Umbilical cord (tissue), 2 donors: ENCODE results near the gene MPEG1. TPM values are rescaled to one million over a fixed set of nuclear protein-coding genes. Genes with fewer than 3 reads are reported as not detected.
A peak's percentile ranks its signal among the peaks of the same experiment; 100 is the strongest.

Experiments
- DNase-seq: peaks from one replicate; pipeline ENCODE4 v3.0.0-alpha.2; 2015; ENCODE audit warnings: low spot score
- total RNA-seq: library from RNA; depleted of rRNA; stranded (reverse); fragments of >200 nt; gene quantifications from one replicate; pipeline ENCODE4 v1.2.3, GENCODE V29; 2014; ENCODE audit warnings: low replicate concordance; ENCODE audit not compliant: insufficient read depth

MPEG1 gene
- 8.4 TPM for total RNA-seq

DNA sequence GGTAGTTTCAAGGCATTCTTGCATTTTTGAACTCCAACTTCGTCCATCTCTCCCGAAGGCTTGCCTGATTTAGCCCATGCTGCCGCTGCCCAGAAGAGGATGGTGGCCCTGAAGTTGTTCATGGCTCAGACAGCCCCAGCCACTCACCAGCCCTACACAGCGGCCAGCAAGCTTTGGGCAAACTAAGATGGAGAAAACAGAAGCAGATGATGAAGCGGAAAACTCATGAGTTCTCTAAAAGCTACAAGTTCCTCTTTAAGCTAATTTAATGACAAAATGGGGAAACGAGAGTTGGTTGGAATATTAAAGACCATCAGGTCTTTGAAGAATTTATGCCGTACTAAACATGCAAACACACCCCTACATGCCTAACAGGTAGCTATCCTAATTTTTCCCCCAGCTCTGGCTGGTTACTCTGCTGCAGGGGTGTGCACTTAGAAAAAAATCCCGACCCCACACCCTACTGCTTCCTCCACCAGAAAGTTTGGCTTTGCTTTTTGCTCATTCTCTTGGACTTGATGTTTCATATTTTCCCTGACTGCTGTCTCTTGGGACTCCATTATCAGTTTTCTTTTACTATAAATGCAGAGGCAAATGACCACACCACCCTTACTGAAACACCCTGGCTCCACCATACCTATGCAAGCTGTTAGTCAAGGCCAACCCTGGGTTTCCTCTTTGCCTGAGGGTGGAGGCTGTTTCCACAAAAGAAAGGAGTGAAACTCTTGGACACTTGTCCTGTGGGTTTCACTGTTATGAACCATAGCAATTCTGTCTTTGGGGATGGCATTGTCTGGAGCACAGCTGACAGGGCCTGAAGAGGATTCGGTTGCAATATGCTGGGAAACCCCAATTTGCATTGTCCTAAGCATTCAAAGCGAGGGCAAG, at the start of gene MPEG1:
Gene MPEG1, minus strand, starts transcription at position 184 of the 888 bp plus-strand sequence. Its CDS starts 62 bp downstream, at position 122.
- peak; percentile 31 for DNase-seq

DNA sequence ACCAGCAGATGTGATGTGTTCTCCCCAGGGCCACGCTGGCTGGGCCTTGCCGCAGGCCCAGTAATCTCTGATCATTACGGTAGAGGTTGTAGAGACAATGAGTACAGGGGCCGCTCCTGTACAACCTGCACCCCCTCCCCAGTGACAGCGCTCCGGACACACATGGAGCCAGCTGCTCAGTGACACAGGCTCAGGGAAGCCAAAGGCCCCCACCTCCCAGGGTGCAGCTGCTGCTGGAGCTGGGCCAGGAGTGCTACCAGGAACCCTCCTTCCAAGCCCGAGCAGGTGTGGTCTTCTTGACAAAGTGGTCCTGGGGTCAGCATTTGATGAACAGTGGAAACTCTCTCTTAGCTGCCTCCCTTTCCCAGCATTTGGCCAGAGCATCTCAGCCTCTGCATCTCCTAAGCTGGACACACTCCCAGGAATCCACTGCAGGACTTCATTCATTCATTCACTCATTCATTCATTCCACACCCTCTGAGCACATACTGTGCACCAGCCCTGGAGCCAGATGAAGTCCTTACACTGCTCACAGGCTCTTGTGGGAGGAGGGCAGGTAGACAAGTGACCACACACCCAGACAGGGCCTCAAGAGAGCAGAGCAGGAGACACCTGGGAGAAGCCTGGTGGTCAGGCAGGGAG, 49.6 kb upstream of the MPEG1 start:
- no peak for DNase-seq

GRCh38 chr11:59261150-59261549, 48.4 kb upstream of the MPEG1 start:
- no peak for DNase-seq

DNA sequence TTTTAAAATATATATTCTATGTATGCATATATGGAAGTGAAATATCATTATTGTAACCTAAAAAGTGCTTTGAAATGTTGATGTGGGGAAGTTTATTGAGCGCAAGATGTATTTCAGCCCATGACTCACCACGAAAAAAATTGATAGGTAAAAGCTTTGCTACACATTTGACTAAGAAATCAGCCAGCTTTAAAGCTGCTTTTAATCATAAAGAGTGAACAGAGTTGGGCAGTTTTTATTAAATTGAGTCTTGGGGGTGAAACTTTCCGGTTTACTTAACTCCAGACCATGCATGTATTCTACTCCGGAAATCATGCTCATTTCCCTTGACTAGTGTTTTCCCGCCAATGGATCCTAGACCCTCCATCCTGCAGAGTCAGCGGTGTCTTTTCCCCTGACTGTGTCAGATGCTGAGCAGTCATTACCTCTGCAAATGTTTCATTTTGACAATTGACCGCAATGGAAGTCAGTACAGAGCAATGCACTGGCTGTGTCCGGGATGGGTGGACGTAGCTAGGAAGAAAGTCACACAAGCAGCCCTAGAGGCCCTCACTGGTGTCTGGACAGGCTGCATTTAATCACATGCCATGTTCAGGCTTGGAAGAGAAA, 47.2 kb upstream of the MPEG1 start:
- DNase-seq = no peak

- DNase-seq = no peak
These were observed 46.3 kb upstream of the MPEG1 start for GRCh38 chr11:59259047-59259446.

DNA sequence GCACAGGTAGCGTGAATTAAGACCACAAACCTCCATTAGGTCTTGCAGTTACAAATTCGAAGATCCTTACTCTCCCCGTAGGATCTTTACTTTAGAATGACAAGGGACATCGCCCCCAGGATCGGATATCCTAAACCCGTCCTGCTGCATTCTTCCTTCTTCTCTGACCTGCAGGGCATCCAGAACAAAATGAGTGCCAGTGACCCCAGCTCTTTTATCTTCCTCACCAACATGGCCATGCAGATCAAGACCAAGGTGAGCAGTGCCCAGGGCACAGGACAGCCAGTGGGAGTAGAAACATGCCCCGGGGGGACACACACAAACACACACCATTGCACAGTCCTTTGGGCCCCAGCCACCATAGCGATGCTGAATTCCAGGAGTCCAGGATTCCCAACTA, 42.6 kb upstream of the MPEG1 start:
- no peak for DNase-seq

- DNase-seq = no peak
These were observed 41.6 kb upstream of the MPEG1 start for GRCh38 chr11:59254286-59254685.

- no peak for DNase-seq
These were observed 40.3 kb upstream of the MPEG1 start for GRCh38 chr11:59253001-59253400.

- DNase-seq = no peak
These were observed 36.8 kb upstream of the MPEG1 start for GRCh38 chr11:59249535-59249934.

GRCh38 chr11:59247531-59248227, 35.0 kb upstream of the MPEG1 start:
- DNase-seq = peak; percentile 57

DNA sequence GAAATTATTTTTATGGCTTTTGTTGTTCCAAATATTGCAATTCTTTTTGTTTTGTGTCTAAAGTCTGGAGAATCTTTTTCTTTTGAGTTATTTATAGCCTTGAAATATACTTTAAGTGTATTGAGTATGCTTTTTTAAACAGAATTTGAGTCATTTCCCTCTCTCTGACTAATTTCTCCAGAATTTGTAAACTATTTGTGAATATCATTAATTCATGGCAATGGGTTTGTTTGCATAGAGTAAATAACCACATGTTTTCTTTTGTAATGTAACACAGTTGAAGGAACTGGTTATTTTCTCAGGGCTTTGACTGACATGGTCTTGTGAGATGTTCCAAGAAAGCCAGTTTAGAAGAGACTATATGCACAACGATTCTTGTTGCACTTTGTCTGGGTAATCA, 30.9 kb upstream of the MPEG1 start:
- DNase-seq = no peak

DNA sequence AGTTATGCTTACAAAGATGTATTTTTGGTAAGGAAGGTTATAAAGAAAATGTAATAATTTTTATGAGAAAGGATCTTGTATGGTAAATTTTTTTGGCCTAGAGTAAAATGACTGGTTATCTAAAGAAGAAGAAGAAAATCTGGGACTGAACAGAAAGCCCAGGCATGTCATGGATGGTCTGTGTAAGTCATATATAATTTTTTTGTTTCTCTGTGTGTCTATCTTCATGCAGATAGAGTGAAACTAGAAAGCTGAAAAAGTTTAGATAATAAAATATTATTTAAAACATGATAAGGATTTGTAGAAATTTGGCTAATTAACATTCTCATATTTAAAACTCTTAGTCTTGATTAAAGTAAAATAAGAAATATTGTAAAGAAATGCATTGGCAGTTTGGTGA, 27.6 kb upstream of the MPEG1 start:
- DNase-seq = no peak

DNA sequence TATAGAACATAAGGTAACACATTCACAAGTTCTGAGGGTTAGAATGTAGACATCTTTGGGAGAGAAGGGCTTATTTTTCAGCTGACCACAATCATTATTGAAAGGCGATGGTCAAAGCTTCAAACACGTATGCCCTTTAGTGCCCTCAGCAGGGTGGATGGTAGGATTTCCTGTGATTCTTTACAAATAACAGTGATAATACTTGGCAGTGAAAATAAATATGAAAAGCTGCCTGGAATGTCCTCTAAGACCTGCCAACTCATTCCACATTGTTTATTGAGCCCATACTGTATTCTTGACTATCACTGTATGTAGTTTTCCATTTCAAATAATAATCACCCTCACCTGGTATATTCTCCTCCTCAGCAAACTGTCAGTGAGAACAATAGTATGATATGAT, 13.7 kb upstream of the MPEG1 start:
- no peak for DNase-seq

GRCh38 chr11:59225017-59225416, 12.3 kb upstream of the MPEG1 start:
- no peak for DNase-seq

DNA sequence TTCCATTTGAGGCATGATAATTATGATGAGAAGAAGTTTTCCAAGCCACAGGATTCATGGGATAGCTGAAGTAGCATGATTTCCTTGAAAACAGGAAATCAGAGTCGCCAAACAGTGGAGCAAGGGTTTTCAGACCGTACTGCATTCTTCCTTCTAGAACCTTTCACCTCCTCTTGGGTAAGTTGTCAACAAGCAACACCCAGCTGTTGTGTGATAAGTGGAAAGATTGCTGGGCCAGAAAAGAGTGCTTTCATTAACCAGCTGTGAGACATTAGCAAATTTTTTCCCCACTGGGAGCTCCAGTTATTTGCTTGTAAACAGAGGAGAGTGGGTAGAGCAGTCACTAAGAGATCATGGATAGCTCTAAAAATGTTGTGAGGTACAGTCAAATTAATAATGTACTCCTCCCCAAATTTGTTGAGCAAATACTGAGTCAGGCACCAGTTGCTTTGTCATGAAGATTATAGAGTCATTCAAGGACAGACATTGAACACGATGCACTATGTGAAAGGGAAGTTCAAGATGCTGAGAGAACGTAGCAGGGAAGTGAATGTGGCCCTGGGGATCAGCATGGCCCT, 11.7 kb upstream of the MPEG1 start:
- no peak for DNase-seq

GRCh38 chr11:59223611-59224010, 10.9 kb upstream of the MPEG1 start:
- DNase-seq = no peak

DNA sequence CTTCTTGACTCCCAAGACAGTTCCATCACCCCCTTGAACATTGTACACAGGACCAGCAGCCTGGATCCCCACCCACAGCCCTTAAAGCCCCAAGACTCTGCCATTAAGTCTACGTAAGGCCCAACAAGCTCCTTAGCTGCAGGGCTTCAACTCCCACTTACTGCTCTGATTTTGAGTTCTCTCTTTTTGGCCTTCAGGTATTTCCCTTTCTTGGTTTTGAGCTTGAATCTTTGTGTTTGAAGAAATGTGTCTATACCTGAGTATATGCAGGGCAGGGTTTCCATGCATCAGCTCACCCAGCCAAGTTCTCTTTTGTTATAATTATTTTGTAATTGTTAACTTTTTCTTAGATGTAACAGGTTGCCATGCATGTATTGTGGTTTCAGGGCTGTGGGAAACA, 10.4 kb upstream of the MPEG1 start:
- no peak for DNase-seq

DNA sequence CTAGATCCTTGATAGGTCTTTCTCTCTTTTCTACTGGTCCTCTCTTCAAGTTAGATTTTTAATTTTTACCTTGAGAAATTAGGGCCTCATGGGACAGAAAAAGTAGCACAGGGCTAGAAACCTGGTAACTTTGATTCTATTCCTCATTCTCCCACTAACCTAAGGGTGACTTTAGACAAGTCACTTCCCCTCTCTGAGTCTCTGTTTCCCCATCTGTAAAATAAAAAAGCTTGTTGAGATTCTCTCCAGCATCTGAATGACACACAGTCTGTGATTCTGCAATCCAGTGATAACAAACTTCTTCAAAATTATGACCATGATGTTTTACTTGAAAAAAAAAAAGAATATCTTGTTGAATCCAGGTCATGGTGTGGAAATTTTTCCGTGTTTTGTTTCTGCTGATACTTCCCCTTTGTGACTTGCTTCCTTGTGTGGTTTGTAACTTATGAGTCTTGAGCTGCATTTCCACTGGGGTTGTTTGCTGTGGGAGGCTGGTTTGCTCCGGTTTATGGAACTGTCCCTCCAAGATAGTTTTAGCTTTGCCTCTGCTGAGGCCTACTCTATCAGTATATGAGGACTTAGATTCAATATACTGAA, 9.8 kb upstream of the MPEG1 start:
- DNase-seq = no peak

DNA sequence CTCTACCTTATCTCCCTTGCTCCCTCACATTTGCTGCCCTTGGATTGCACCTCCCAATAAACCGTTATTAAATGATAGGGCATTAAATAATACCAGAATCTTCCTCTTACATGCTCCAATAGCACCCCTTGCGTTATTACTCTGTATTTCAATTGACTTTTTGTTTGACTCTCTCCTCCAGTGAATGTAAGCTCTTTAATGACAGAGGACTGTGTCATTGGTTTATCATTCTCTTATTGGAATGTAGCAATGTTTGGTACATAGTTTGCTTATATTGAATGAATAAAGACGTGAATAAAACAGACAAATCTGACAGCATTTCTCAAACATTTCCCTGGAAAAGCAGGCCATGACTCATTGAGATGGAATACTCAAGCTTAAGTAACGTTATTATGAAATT, 8.7 kb upstream of the MPEG1 start:
- no peak for DNase-seq

GRCh38 chr11:59219836-59220235, 7.1 kb upstream of the MPEG1 start:
- DNase-seq = no peak

DNA sequence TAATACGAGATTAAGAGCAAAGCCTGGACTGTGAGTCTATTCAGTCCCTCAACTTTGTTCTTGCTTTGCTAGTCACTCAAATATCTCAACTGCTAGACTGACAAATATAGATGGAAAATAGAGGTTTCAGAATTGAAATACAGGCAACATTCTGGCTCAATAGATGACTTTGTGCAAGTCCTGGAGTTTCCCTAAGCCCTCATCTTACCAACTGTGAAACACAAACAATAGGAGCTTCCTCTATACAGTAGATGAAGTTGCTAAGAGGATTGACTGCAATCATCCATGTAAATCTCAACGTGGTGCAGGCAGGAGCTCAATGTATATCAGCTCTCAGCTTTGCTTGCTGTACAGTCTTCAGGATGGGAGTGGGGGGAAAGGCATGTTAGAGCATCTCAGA, 6.2 kb upstream of the MPEG1 start:
- no peak for DNase-seq
